H1 (cell line): ENCODE results near the gene WBP1L. TPM values are rescaled to one million over a fixed set of nuclear protein-coding genes. Genes with fewer than 3 reads are reported as not detected.

Experiments
- CTBP2 ChIP-seq: IDR thresholded peaks from 2 replicates; pipeline ENCODE4 v1.7.0; 2011; ENCODE audit warnings: borderline replicate concordance, mild to moderate bottlenecking, moderate library complexity, mixed read lengths, low read length; ENCODE audit not compliant: insufficient read depth, insufficient read length
- NRF1 ChIP-seq: IDR thresholded peaks from 2 replicates; pipeline ENCODE4 v1.6.1; 2011; ENCODE audit warnings: mild to moderate bottlenecking, low read depth, low read length, improper control_type of control experiment
- TAF7 ChIP-seq: optimal IDR thresholded peaks from 2 replicates; pipeline ENCODE3; 2011; ENCODE audit warnings: low read depth, mild to moderate bottlenecking, inconsistent platforms, low read length, moderate library complexity, borderline replicate concordance
- polyA plus RNA-seq, 7 experiments: library from polyadenylated mRNA; depleted of rRNA in 3 of 7; stranded (reverse) in 5 of 7; unstranded in 2 of 7; fragments of >200 nt in 5 of 7; fragments of 200-250 nt in 2 of 7; gene quantifications; 1 replicate in 5 of 7; 2 replicates in 1 of 7; 4 replicates in 1 of 7; pipeline versions ENCODE4 v1.2.1 to v1.2.3, GENCODE V29; 2011 to 2013; ENCODE audit warnings: missing spikeins in 2 of 7, mixed read lengths in 2 of 7
- total RNA-seq: library from RNA; stranded (reverse); fragmentation: NEBNext Ultra II Directional; extraction: Animal tissue kit (Norgen Biotek cat#: 25700); gene quantifications from 2 replicates; pipeline ENCODE4 v1.2.1, GENCODE V29; 2021

The WBP1L gene
- total and polyA plus RNA-seq, 2 of the 8 experiments (the other 6 are each of a cell fraction or from before 2014, with no cell fraction given): 26.6 to 29.9 TPM

GRCh38 chr10:102745157-102745556 lies 1.4 kb downstream of the WBP1L start (continued):
- TF ChIP-seq CTBP2: no peak
- no peak for TF ChIP-seq TAF7
- no peak for TF ChIP-seq NRF1
